Adipocyte (in vitro differentiated cells): Measurements from ENCODE around the gene ZNF628.
A peak's percentile ranks its signal among the peaks of the same experiment; 100 is the strongest.
"Not testable (repeated sequence)": the region's sequence is repeated elsewhere in the genome, so short reads cannot be mapped to it uniquely, and the experiment has no call there.

ENCODE experiments used
- DNase-seq: peaks from one replicate; pipeline ENCODE4 v3.0.0-alpha.2; 2015; ENCODE audit warnings: low read depth
- H3K27me3 ChIP-seq: replicated peaks from 2 replicates; pipeline ENCODE4 v1.7.0; 2013; ENCODE audit warnings: mild to moderate bottlenecking, low read length, moderate library complexity; ENCODE audit not compliant: control insufficient read depth, insufficient read depth
- H3K36me3 ChIP-seq: 2 replicates; pipeline ENCODE4 v1.7.0; 2013; ENCODE audit warnings: low read length, mild to moderate bottlenecking, moderate library complexity; ENCODE audit not compliant: control insufficient read depth, insufficient read depth, severe bottlenecking
- H3K4me1 ChIP-seq: 2 replicates; pipeline ENCODE4 v1.7.0; 2013; ENCODE audit warnings: mild to moderate bottlenecking, low read length, moderate library complexity; ENCODE audit not compliant: control insufficient read depth, insufficient read depth
- H3K4me3 ChIP-seq: 2 replicates; pipeline ENCODE4 v1.7.0; 2013; ENCODE audit warnings: mild to moderate bottlenecking, low read length, moderate library complexity
- H3K9ac ChIP-seq: 2 replicates; pipeline ENCODE4 v1.7.0; 2013; ENCODE audit warnings: mild to moderate bottlenecking, low read length, moderate library complexity
- H3K9me3 ChIP-seq: 2 replicates; pipeline ENCODE4 v1.7.0; 2013; ENCODE audit warnings: mild to moderate bottlenecking, low read length, moderate library complexity; ENCODE audit not compliant: control insufficient read depth

Gene ZNF628

GRCh38 chr19:55496820-55497219 is 20.4 kb downstream of the ZNF628 start:
- not testable (repeated sequence) for DNase-seq, H3K4me3 ChIP-seq, H3K9me3 ChIP-seq, H3K27me3 ChIP-seq, H3K9ac ChIP-seq
- H3K4me1 ChIP-seq = peaks cover 23% of the 10 kb centered on the region
- H3K36me3 ChIP-seq = peaks cover 15% of the 10 kb centered on the region

- DNase-seq = no peak
- no peaks in the 10 kb centered on the region for H3K9me3 ChIP-seq
- H3K9ac ChIP-seq = no peak overlapping the region
- H3K27me3 ChIP-seq = no peaks in the 10 kb centered on the region
- H3K4me3 ChIP-seq = no peak overlapping the region
- peaks cover 18% of the 10 kb centered on the region for H3K36me3 ChIP-seq
- peaks cover 20% of the 10 kb centered on the region for H3K4me1 ChIP-seq
Measured at GRCh38 chr19:55497763-55498162, 21.3 kb downstream of the ZNF628 start.

- Histone ChIP-seq H3K36me3 (peaks cover 18% of the 10 kb centered on the region), H3K9me3 (no peaks in the 10 kb centered on the region), H3K4me1 (peaks cover 14% of the 10 kb centered on the region)
Measured at GRCh38 chr19:55498246-55498840, 21.9 kb downstream of the ZNF628 start.

GRCh38 chr19:55500368-55500952 is 24.0 kb downstream of the ZNF628 start:
- Histone ChIP-seq H3K36me3 (peaks cover 18% of the 10 kb centered on the region), H3K4me1 (peaks cover 3% of the 10 kb centered on the region), H3K4me3 (no peak overlapping the region), H3K9ac (no peak overlapping the region), H3K9me3 (no peaks in the 10 kb centered on the region), H3K27me3 (no peaks in the 10 kb centered on the region)
- DNase-seq = no peak

More at GRCh38 chr19:55498246-55498840, 21.9 kb downstream of the ZNF628 start:
- Histone ChIP-seq H3K4me3 (no peak overlapping the region), H3K27me3 (no peaks in the 10 kb centered on the region), H3K9ac (no peak overlapping the region)
- no peak for DNase-seq

GRCh38 chr19:55502197-55502952 is 26.0 kb downstream of the ZNF628 start:
- H3K4me3 ChIP-seq = no peak overlapping the region
- H3K9me3 ChIP-seq = no peaks in the 10 kb centered on the region
- H3K4me1 ChIP-seq = peaks cover 3% of the 10 kb centered on the region
- H3K36me3 ChIP-seq = peaks cover 18% of the 10 kb centered on the region
- DNase-seq = no peak
- no peak overlapping the region for H3K9ac ChIP-seq
- no peaks in the 10 kb centered on the region for H3K27me3 ChIP-seq

- Histone ChIP-seq H3K36me3 (peaks cover 18% of the 10 kb centered on the region), H3K27me3 (no peaks in the 10 kb centered on the region), H3K9ac (no peak overlapping the region), H3K4me3 (no peak overlapping the region), H3K9me3 (no peaks in the 10 kb centered on the region), H3K4me1 (peaks cover 3% of the 10 kb centered on the region)
- DNase-seq = no peak
Measured at GRCh38 chr19:55503157-55503501, 26.7 kb downstream of the ZNF628 start.

GRCh38 chr19:55503502-55504251 is 27.3 kb downstream of the ZNF628 start:
- DNase-seq = peak; percentile 96
- Histone ChIP-seq H3K36me3 (peaks cover 18% of the 10 kb centered on the region), H3K9ac (peak overlapping the region; percentile 68), H3K4me3 (peak overlapping the region; percentile 83), H3K4me1 (peaks cover 3% of the 10 kb centered on the region), H3K27me3 (no peaks in the 10 kb centered on the region), H3K9me3 (no peaks in the 10 kb centered on the region)

- Histone ChIP-seq H3K9ac (no peak overlapping the region), H3K4me1 (peaks cover 3% of the 10 kb centered on the region), H3K9me3 (no peaks in the 10 kb centered on the region), H3K4me3 (peak overlapping the region; percentile 83), H3K27me3 (no peaks in the 10 kb centered on the region), H3K36me3 (peaks cover 21% of the 10 kb centered on the region)
- no peak for DNase-seq
Measured at GRCh38 chr19:55504252-55504603, 27.8 kb downstream of the ZNF628 start.

- DNase-seq = no peak
- no peaks in the 10 kb centered on the region for H3K27me3 ChIP-seq
- peaks cover 17% of the 10 kb centered on the region for H3K36me3 ChIP-seq
- no peak overlapping the region for H3K4me3 ChIP-seq
- H3K9me3 ChIP-seq = no peaks in the 10 kb centered on the region
- peaks cover 3% of the 10 kb centered on the region for H3K4me1 ChIP-seq
- no peak overlapping the region for H3K9ac ChIP-seq
Measured at GRCh38 chr19:55504981-55505380, 28.6 kb downstream of the ZNF628 start.

- Histone ChIP-seq H3K4me1 (peaks cover 3% of the 10 kb centered on the region), H3K9ac (no peak overlapping the region), H3K4me3 (no peak overlapping the region), H3K36me3 (peaks cover 4% of the 10 kb centered on the region), H3K9me3 (no peaks in the 10 kb centered on the region), H3K27me3 (no peaks in the 10 kb centered on the region)
- DNase-seq = no peak
Measured at GRCh38 chr19:55508120-55508519, 31.7 kb downstream of the ZNF628 start.
